Fibroblast of villous mesenchyme (primary cell): ENCODE results near the gene AMBP. TPM values are rescaled to one million over a fixed set of nuclear protein-coding genes. Genes with fewer than 3 reads are reported as not detected.

Experiments
- DNase-seq: peaks from one replicate; pipeline ENCODE4 v3.0.0-alpha.2; 2010; ENCODE audit warnings: low read depth
- H3K4me3 ChIP-seq: 2 replicates; pipeline ENCODE4 v1.5.1; 2011; ENCODE audit warnings: low read depth, mild to moderate bottlenecking, low read length
- total RNA-seq: library from RNA; depleted of rRNA; stranded (reverse); fragments of >200 nt; gene quantifications from 2 replicates; pipeline ENCODE4 v1.2.3, GENCODE V29; 2012
- TF ChIP-seq, protein P1 (sequence below): IDR thresholded peaks from 2 replicates; pipeline ENCODE4 v1.5.1; 2012; ENCODE audit warnings: low read depth, mild to moderate bottlenecking, low read length; ENCODE audit not compliant: insufficient read depth

Gene AMBP
- total RNA-seq, 1 donor, result not detected

- no peak overlapping the region for H3K4me3 ChIP-seq
- no peak for DNase-seq
- TF ChIP-seq, protein P1, sequence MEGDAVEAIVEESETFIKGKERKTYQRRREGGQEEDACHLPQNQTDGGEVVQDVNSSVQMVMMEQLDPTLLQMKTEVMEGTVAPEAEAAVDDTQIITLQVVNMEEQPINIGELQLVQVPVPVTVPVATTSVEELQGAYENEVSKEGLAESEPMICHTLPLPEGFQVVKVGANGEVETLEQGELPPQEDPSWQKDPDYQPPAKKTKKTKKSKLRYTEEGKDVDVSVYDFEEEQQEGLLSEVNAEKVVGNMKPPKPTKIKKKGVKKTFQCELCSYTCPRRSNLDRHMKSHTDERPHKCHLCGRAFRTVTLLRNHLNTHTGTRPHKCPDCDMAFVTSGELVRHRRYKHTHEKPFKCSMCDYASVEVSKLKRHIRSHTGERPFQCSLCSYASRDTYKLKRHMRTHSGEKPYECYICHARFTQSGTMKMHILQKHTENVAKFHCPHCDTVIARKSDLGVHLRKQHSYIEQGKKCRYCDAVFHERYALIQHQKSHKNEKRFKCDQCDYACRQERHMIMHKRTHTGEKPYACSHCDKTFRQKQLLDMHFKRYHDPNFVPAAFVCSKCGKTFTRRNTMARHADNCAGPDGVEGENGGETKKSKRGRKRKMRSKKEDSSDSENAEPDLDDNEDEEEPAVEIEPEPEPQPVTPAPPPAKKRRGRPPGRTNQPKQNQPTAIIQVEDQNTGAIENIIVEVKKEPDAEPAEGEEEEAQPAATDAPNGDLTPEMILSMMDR, result no peak
Observed at GRCh38 chr9:114096866-114097612, 18.9 kb upstream of the AMBP start.

GRCh38 chr9:114096041-114096511 is 18.0 kb upstream of the AMBP start:
- no peak for DNase-seq
- TF ChIP-seq, protein P1, result peak; percentile 23
- no peak overlapping the region for H3K4me3 ChIP-seq

DNA sequence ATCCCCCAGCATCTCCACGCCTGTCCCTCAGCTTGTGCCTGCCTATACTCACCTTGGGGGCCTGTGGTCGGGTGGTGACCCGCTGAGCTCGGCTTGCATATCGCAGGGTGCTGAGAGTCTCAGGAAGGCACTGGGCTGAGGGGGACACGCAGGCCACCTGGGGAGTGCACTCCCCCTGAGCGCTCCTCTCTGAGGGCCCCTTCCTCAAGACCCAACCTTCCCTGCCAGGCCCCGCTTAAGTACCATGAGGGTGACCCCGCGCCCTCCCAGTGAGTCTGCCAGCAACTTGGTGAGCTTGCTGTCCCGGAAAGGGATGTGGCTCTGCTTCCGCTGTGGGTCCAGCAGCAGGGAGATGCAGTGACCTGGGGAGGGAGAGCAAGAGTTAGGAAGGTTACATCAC is 16.9 kb upstream of the AMBP start:
- no peak overlapping the region for H3K4me3 ChIP-seq
- no peak for DNase-seq
- TF ChIP-seq, protein P1, result no peak

DNA sequence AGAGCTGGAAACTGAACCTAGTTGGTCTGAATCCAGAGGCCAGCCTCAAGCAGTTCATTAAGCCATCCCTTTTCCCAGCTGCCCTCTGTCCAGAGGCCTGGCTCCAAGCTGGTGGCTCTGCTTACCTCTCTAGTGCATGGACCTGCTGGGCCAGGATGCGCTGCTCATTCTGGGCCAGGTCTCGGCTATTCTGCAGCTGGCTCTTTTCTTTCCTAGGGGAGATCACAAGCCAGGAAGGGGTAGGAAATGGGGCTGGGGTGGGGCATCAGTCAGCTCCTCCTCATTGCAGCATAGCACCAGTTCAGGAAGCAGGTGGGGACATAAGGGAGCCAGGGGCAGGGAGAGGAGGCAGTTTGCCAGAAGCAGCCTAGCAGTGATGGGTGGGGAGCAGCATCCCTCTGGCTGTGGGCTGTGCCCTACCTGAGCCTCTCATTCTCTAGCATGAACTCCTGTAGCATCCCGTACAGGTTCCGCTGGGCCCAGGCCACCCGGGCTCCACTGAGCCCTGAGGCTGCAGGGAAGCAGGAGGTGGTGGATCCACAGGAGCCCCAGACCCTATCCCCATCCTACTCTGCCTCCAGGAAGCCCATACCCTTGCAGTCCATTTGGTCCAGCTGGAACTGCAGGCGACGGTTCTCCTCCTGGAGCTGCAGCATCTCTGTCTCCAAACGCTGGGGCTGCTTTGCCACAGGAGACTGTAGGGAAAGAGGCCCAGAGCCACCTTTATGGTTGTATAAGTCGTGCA is 15.8 kb upstream of the AMBP start:
- H3K4me3 ChIP-seq, result no peak overlapping the region
- TF ChIP-seq, protein P1, result no peak
- DNase-seq, result no peak

GRCh38 chr9:114093031-114093471 is 15.0 kb upstream of the AMBP start:
- no peak for DNase-seq
- H3K4me3 ChIP-seq, result no peak overlapping the region
- TF ChIP-seq, protein P1, result no peak

GRCh38 chr9:114092336-114092735 is 14.2 kb upstream of the AMBP start:
- no peak overlapping the region for H3K4me3 ChIP-seq
- DNase-seq, result no peak
- TF ChIP-seq, protein P1, result no peak
